Measurements from ENCODE around the gene SCNN1A. TPM values are rescaled to one million over a fixed set of nuclear protein-coding genes. Genes with fewer than 3 reads are reported as not detected.
A peak's percentile ranks its signal among the peaks of the same experiment; 100 is the strongest.

The SCNN1A gene
- total and polyA plus RNA-seq, 2 of the 13 experiments (the other 11 are each of a cell fraction or from before 2014, with no cell fraction given), result 1.5 to 14.6 TPM

DNA sequence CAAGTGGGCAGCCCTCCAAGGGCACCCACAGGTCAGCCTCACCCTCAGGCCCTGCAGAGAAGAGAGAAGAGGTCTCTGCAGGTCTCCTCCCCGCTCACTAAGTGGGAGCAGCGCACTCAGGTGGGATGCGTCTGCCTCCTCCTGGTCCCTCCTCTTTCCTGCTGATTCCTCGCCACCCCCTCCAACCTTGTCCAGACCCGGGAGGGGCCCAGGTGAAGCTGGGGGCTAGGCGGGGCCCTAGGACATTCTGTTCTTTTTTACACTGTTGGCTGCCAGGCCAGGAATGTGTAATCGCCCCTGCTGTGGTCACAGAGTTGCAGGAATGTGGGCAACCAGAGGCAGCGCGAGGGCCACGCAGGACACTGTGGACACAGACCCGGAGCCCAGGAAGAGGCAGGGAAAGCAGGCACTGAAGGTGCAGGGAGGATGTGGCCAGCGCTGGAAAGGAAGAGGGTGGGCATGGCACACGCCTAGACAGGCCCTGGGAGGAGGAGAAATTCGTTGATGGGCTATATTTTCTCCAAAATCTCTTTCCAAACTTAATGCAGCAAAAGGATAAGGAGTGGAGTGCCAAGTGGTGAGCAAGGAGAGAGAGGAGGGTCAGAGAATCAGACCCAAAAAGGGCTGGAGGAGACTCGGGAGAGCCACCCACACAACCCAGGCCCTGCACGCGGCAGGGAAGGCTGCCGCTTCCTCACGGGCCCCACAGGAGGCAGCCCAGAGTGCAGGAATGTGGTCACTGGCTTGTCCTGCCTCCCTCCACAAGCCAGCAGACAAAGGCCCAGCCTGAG, 911 bp upstream of the SCNN1A start (continued):
- TF ChIP-seq SIN3A (IDR thresholded peaks at IDR 0.05; ENCODE audit: borderline replicate concordance, low read depth, low read length), result 0 out of 2 replicates have a peak, but pooled peaks have one; percentile 4
- TF ChIP-seq, protein P1, sequence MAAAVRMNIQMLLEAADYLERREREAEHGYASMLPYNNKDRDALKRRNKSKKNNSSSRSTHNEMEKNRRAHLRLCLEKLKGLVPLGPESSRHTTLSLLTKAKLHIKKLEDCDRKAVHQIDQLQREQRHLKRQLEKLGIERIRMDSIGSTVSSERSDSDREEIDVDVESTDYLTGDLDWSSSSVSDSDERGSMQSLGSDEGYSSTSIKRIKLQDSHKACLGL (CRISPR knock-in tag; IDR thresholded peaks at IDR 0.05), result 0 out of 2 replicates have a peak, but pooled peaks have one; percentile 51
- 0 out of 2 replicates have a peak, but pooled peaks have one; percentile 17 for TF ChIP-seq CBFB (CRISPR knock-in tag; IDR thresholded peaks at IDR 0.05)
- TF ChIP-seq ARHGAP35 (CRISPR knock-in tag; IDR thresholded peaks at IDR 0.05; ENCODE audit: borderline replicate concordance), result peak; percentile 85; the same call in 1 of the 2 replicates
- TF ChIP-seq EP300 (IDR thresholded peaks at IDR 0.05; ENCODE audit: low read depth in 2 of 2, low read length in 2 of 2), result no peak
- TF ChIP-seq EP300 (CRISPR knock-in tag; IDR thresholded peaks at IDR 0.05; ENCODE audit: borderline replicate concordance), result no peak
- TF ChIP-seq, protein P2, sequence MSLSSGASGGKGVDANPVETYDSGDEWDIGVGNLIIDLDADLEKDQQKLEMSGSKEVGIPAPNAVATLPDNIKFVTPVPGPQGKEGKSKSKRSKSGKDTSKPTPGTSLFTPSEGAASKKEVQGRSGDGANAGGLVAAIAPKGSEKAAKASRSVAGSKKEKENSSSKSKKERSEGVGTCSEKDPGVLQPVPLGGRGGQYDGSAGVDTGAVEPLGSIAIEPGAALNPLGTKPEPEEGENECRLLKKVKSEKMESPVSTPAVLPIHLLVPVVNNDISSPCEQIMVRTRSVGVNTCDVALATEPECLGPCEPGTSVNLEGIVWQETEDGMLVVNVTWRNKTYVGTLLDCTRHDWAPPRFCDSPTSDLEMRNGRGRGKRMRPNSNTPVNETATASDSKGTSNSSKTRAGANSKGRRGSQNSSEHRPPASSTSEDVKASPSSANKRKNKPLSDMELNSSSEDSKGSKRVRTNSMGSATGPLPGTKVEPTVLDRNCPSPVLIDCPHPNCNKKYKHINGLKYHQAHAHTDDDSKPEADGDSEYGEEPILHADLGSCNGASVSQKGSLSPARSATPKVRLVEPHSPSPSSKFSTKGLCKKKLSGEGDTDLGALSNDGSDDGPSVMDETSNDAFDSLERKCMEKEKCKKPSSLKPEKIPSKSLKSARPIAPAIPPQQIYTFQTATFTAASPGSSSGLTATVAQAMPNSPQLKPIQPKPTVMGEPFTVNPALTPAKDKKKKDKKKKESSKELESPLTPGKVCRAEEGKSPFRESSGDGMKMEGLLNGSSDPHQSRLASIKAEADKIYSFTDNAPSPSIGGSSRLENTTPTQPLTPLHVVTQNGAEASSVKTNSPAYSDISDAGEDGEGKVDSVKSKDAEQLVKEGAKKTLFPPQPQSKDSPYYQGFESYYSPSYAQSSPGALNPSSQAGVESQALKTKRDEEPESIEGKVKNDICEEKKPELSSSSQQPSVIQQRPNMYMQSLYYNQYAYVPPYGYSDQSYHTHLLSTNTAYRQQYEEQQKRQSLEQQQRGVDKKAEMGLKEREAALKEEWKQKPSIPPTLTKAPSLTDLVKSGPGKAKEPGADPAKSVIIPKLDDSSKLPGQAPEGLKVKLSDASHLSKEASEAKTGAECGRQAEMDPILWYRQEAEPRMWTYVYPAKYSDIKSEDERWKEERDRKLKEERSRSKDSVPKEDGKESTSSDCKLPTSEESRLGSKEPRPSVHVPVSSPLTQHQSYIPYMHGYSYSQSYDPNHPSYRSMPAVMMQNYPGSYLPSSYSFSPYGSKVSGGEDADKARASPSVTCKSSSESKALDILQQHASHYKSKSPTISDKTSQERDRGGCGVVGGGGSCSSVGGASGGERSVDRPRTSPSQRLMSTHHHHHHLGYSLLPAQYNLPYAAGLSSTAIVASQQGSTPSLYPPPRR (CRISPR knock-in tag; IDR thresholded peaks at IDR 0.05; ENCODE audit: borderline replicate concordance), result no peak
- peak; percentile 66 for TF ChIP-seq CTCF (CRISPR knock-in tag; IDR thresholded peaks at IDR 0.05)
- TF ChIP-seq ZBTB33 (CRISPR knock-in tag; IDR thresholded peaks at IDR 0.05), result 0 out of 2 replicates have a peak, but pooled peaks have one; percentile 6
- 0 out of 2 replicates have a peak, but pooled peaks have one; percentile 10 for TF ChIP-seq KLF11 (CRISPR knock-in tag; IDR thresholded peaks at IDR 0.05)
- TF ChIP-seq EED (CRISPR knock-in tag; IDR thresholded peaks at IDR 0.05), result no peak
- 0 out of 2 replicates have a peak, but pooled peaks have one; percentile 23 for TF ChIP-seq BHLHE40 (IDR thresholded peaks at IDR 0.05; ENCODE audit: low read length)
- peak; percentile 46; the same call in 1 of the 2 replicates for TF ChIP-seq ZNF263 (CRISPR knock-in tag; IDR thresholded peaks at IDR 0.05)
- no peak for TF ChIP-seq ZBTB34 (CRISPR knock-in tag; IDR thresholded peaks at IDR 0.05)
- peak; percentile 17; the same call in 1 of the 2 replicates for TF ChIP-seq YEATS2 (CRISPR knock-in tag; IDR thresholded peaks at IDR 0.05; ENCODE audit: borderline replicate concordance)
- TF ChIP-seq KDM5B (CRISPR knock-in tag; IDR thresholded peaks at IDR 0.05; ENCODE audit: borderline replicate concordance), result peak; percentile 46; the same call in 1 of the 2 replicates
- peak; percentile 26; the same call in 1 of the 2 replicates for TF ChIP-seq RARA (CRISPR knock-in tag; IDR thresholded peaks at IDR 0.05)

Measured in HepG2 (cell line).